Sigmoid colon (tissue), 7 donors: Measurements from ENCODE around the gene KLHL13. TPM values are rescaled to one million over a fixed set of nuclear protein-coding genes. Genes with fewer than 3 reads are reported as not detected.

Experiments used
- DNase-seq: peaks from one replicate; pipeline ENCODE4 v3.0.0-alpha.2; 2019
- H3K27ac ChIP-seq, 4 donors: fragments of 200-600 bp; sonication (generic); one replicate each; pipeline ENCODE4 v1.5.1; 2016 to 2019; ENCODE audit warnings: mild to moderate bottlenecking in 1 of 4
- H3K27me3 ChIP-seq, 3 donors: fragments of 200-600 bp; sonication (generic); one replicate each; pipeline ENCODE4 v1.5.1; 2019; ENCODE audit warnings: mild to moderate bottlenecking in 1 of 3
- H3K36me3 ChIP-seq, 4 donors: fragments of 200-600 bp; sonication (generic); one replicate each; pipeline ENCODE4 v1.5.1; 2016 to 2019
- H3K4me1 ChIP-seq, 4 donors: fragments of 200-600 bp; sonication (generic); one replicate each; pipeline ENCODE4 v1.5.1; 2017 to 2019
- H3K4me3 ChIP-seq, 4 donors: fragments of 200-600 bp; sonication (generic); one replicate each; pipeline ENCODE4 v1.5.1; 2017 to 2019; ENCODE audit warnings: mild to moderate bottlenecking in 2 of 4, moderate library complexity in 1 of 4
- H3K9me3 ChIP-seq, 4 donors: fragments of 200-600 bp in 3 of 4; sonication (generic) in 3 of 4; one replicate each; pipeline versions ENCODE4 v1.5.1 to v1.6.1; 2013 to 2019
- EP300 ChIP-seq, 4 donors: sonication (generic); formaldehyde crosslinking; IDR thresholded peaks; one replicate each; pipeline ENCODE4 v1.6.1; 2017; ENCODE audit warnings: antibody characterized with exemption in 4 of 4
- POLR2A ChIP-seq, 2 donors: fragments of 450-650 bp; IDR thresholded peaks; one replicate each; pipeline ENCODE4 v1.6.1; 2016; ENCODE audit warnings: antibody characterized with exemption in 2 of 2, mild to moderate bottlenecking in 2 of 2, moderate library complexity in 2 of 2
- POLR2AphosphoS5 ChIP-seq, 4 donors: sonication (generic); formaldehyde crosslinking; IDR thresholded peaks; one replicate each; pipeline ENCODE4 v1.6.1; 2017; ENCODE audit warnings: antibody characterized with exemption in 4 of 4
- WGBS, 2 donors: extraction: QIAGEN DNeasy Blood & Tissue Kit; methylation state at CpG; one replicate each; pipeline ENCODE4 v1.1.7; 2013; 5-methylcytosine and 5-hydroxymethylcytosine counted together
- intact Hi-C: fragments of 100-400 bp; cut with DNase I; formaldehyde crosslinking; loops from one replicate; pipeline ENCODE4 v1.15.1; 2023
- polyA plus RNA-seq, 3 donors: library from polyadenylated mRNA; stranded (reverse); fragments of 200-250 nt; gene quantifications; one replicate each; pipeline ENCODE4 v1.2.3, GENCODE V29; 2013
- total RNA-seq, 4 donors: library from RNA; depleted of rRNA; stranded (reverse); fragments of >200 nt; gene quantifications; one replicate each; pipeline ENCODE4 v1.1.0, GENCODE V29; 2016
- TF ChIP-seq, protein P1 (sequence below), 4 experiments: fragments of 450-650 bp in 3 of 4; fragments of 200-600 bp in 1 of 4; IDR thresholded peaks; one replicate each; pipeline ENCODE4 v1.5.1; 2016 to 2019; ENCODE audit warnings: antibody characterized with exemption in 4 of 4, mild to moderate bottlenecking in 3 of 4, moderate library complexity in 2 of 4
- donor health status: healthy with polysubstance abuse.
- donor health status: Bipolar disorder and iron deficiency.
- donor health status: healthy.

Gene KLHL13
- total and polyA plus RNA-seq, 7 donors, result 1.2 to 12.9 (median 8.9) TPM

GRCh38 chrX:118117741-118118140, 1.1 kb upstream of the KLHL13 start:
- TF ChIP-seq, protein P1, sequence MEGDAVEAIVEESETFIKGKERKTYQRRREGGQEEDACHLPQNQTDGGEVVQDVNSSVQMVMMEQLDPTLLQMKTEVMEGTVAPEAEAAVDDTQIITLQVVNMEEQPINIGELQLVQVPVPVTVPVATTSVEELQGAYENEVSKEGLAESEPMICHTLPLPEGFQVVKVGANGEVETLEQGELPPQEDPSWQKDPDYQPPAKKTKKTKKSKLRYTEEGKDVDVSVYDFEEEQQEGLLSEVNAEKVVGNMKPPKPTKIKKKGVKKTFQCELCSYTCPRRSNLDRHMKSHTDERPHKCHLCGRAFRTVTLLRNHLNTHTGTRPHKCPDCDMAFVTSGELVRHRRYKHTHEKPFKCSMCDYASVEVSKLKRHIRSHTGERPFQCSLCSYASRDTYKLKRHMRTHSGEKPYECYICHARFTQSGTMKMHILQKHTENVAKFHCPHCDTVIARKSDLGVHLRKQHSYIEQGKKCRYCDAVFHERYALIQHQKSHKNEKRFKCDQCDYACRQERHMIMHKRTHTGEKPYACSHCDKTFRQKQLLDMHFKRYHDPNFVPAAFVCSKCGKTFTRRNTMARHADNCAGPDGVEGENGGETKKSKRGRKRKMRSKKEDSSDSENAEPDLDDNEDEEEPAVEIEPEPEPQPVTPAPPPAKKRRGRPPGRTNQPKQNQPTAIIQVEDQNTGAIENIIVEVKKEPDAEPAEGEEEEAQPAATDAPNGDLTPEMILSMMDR (IDR thresholded peaks at IDR 0.05), result no peak
- no peaks in the 10 kb centered on the region for H3K27me3 ChIP-seq
- no peak for DNase-seq
- intact Hi-C loops, result loop anchor here (10.0 kb wide), 1 partner anchor 227 kb away; the partner anchor contains the start of gene WDR44
- H3K27ac ChIP-seq, result peak overlapping the region in 2 of 4 donors; percentile 82
- WGBS, 2 donors, result 26 to 72% methylated on average over 2 of the region's 2 CpGs
- H3K4me3 ChIP-seq, result no peak overlapping the region
- H3K4me1 ChIP-seq, result peaks cover 0 to 5% (median 2%) of the 10 kb centered on the region in 4 donors
- no peaks in the 10 kb centered on the region for H3K36me3 ChIP-seq
- no peaks in the 10 kb centered on the region for H3K9me3 ChIP-seq

- WGBS, 2 donors, result 1 to 3% methylated on average over 53 of the region's 53 CpGs
- intact Hi-C loops, result loop anchor here (10.0 kb wide), 1 partner anchor 229 kb away; the partner anchor contains the start of gene WDR44
- H3K4me3 ChIP-seq, result peak overlapping the region; percentile 55 to 71 (median 67)
- H3K36me3 ChIP-seq, result no peaks in the 10 kb centered on the region
- H3K9me3 ChIP-seq, result no peaks in the 10 kb centered on the region
- no peaks in the 10 kb centered on the region for H3K27me3 ChIP-seq
- TF ChIP-seq, protein P1 (IDR thresholded peaks at IDR 0.05), result no peak
- TF ChIP-seq POLR2A (IDR thresholded peaks at IDR 0.05) (no peak), EP300 (IDR thresholded peaks at IDR 0.05) (no peak), POLR2AphosphoS5 (IDR thresholded peaks at IDR 0.05) (no peak)
- H3K4me1 ChIP-seq, result peaks cover 0 to 5% (median 2%) of the 10 kb centered on the region in 4 donors
- DNase-seq, result peak; percentile 62
- peak overlapping the region; percentile 77 to 82 (median 80) for H3K27ac ChIP-seq
Measured at GRCh38 chrX:118115953-118116712, 477 bp downstream of the KLHL13 start.

GRCh38 chrX:118114971-118115370, 1.6 kb downstream of the KLHL13 start:
- H3K27ac ChIP-seq, result peak overlapping the region in 3 of 4 donors; percentile 77 to 82 (median 82)
- no peaks in the 10 kb centered on the region for H3K27me3 ChIP-seq
- TF ChIP-seq EP300 (IDR thresholded peaks at IDR 0.05) (no peak), POLR2A (IDR thresholded peaks at IDR 0.05) (no peak), POLR2AphosphoS5 (IDR thresholded peaks at IDR 0.05) (no peak)
- TF ChIP-seq, protein P1 (IDR thresholded peaks at IDR 0.05), result no peak
- peaks cover 0 to 5% (median 2%) of the 10 kb centered on the region in 4 donors for H3K4me1 ChIP-seq
- no peak for DNase-seq
- intact Hi-C loops, result loop anchor here (10.0 kb wide), 1 partner anchor 230 kb away; the partner anchor contains the start of gene WDR44
- no peaks in the 10 kb centered on the region for H3K36me3 ChIP-seq
- H3K9me3 ChIP-seq, result no peaks in the 10 kb centered on the region
- peak overlapping the region in 3 of 4 donors; percentile 67 to 71 (median 67) for H3K4me3 ChIP-seq
- 81 to 90% methylated on average over 2 of the region's 2 CpGs for WGBS, 2 donors

DNA sequence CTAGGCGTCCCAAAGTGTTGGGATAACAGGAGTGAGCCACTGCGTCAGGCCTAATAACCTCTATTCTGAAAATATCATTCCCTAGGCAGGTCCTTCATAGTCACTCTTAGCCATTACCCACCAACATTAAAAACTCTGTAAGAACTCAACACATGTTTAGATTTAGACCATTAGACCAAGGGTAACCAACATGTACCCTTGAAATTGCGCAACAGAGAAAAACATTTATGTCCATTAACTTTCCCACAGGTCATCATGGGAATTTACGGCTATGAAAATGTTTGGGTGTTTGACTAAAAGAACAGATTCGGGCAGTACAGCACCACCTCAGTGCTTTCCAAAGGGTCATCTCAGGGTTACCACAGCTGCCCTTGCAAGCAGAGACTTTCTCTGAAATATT, 7.5 kb downstream of the KLHL13 start:
- Histone ChIP-seq H3K36me3 (no peaks in the 10 kb centered on the region), H3K27me3 (no peaks in the 10 kb centered on the region), H3K9me3 (no peaks in the 10 kb centered on the region), H3K4me3 (no peak overlapping the region), H3K4me1 (no peaks in the 10 kb centered on the region), H3K27ac (no peak overlapping the region)
- 93 to 96% methylated on average over 5 of the region's 5 CpGs for WGBS, 2 donors
- intact Hi-C loops, result no loop called here
- no peak for DNase-seq
- TF ChIP-seq EP300 (IDR thresholded peaks at IDR 0.05) (no peak), POLR2A (IDR thresholded peaks at IDR 0.05) (no peak), POLR2AphosphoS5 (IDR thresholded peaks at IDR 0.05) (no peak)

- H3K27ac ChIP-seq, result no peak overlapping the region
- no peaks in the 10 kb centered on the region for H3K36me3 ChIP-seq
- no peaks in the 10 kb centered on the region for H3K27me3 ChIP-seq
- no peak overlapping the region for H3K4me3 ChIP-seq
- no peaks in the 10 kb centered on the region for H3K4me1 ChIP-seq
- WGBS, 2 donors, result 67 to 73% methylated on average over 1 of the region's 1 CpG
- H3K9me3 ChIP-seq, result no peaks in the 10 kb centered on the region
- TF ChIP-seq, protein P1 (IDR thresholded peaks at IDR 0.05), result no peak
- intact Hi-C loops, result no loop called here
- no peak for DNase-seq
Measured at GRCh38 chrX:118108304-118108703, 8.3 kb downstream of the KLHL13 start.
